Neural progenitor cell (in vitro differentiated cells): ENCODE results near the gene KIF2A. TPM values are rescaled to one million over a fixed set of nuclear protein-coding genes. Genes with fewer than 3 reads are reported as not detected.

ENCODE experiments used
- DNase-seq: peaks from one replicate; pipeline ENCODE4 v3.0.0-alpha.2; 2016; ENCODE audit warnings: low spot score
- H2AFZ ChIP-seq: fragments of 200-600 bp; sonication (generic); replicated peaks from 2 replicates; pipeline ENCODE4 v1.6.1; 2016; ENCODE audit warnings: antibody characterized with exemption
- H3F3A ChIP-seq: fragments of 200-600 bp; sonication (generic); 2 replicates; pipeline ENCODE4 v1.6.1; 2016; ENCODE audit warnings: antibody characterized with exemption, low read depth
- H3K27ac ChIP-seq: fragments of 200-600 bp; sonication (generic); 2 replicates; pipeline ENCODE4 v1.5.1; 2016; ENCODE audit warnings: mild to moderate bottlenecking
- H3K27me3 ChIP-seq: fragments of 200-600 bp; sonication (generic); 2 replicates; pipeline ENCODE4 v1.6.1; 2016; ENCODE audit warnings: mild to moderate bottlenecking, moderate library complexity
- H3K36me3 ChIP-seq: fragments of 200-600 bp; sonication (generic); 2 replicates; pipeline ENCODE4 v1.5.1; 2016
- H3K4me1 ChIP-seq: fragments of 200-600 bp; sonication (generic); 2 replicates; pipeline ENCODE4 v1.6.1; 2016; ENCODE audit warnings: mixed run types
- H3K4me2 ChIP-seq: fragments of 200-600 bp; sonication (generic); 2 replicates; pipeline ENCODE4 v1.6.1; 2016
- H3K4me3 ChIP-seq: fragments of 200-600 bp; sonication (generic); 2 replicates; pipeline ENCODE4 v1.5.1; 2016
- H3K79me2 ChIP-seq: fragments of 200-600 bp; sonication (generic); 2 replicates; pipeline ENCODE4 v1.6.1; 2016; ENCODE audit warnings: low read depth
- H3K9ac ChIP-seq: fragments of 200-600 bp; sonication (generic); 2 replicates; pipeline ENCODE4 v1.6.1; 2016
- H3K9me3 ChIP-seq: fragments of 200-600 bp; sonication (generic); 2 replicates; pipeline ENCODE4 v1.5.1; 2016; ENCODE audit warnings: low read depth
- H4K20me1 ChIP-seq: fragments of 200-600 bp; sonication (generic); 2 replicates; pipeline ENCODE4 v1.6.1; 2016; ENCODE audit warnings: low read depth
- H3K27ac Mint-ChIP-seq: 3 replicates; pipeline ENCODE4 v1.8.0; 2021; ENCODE audit warnings: mixed read lengths
- H3K27me3 Mint-ChIP-seq: 2 replicates; pipeline ENCODE4 v1.8.0; 2022; ENCODE audit warnings: low read depth, mild to moderate bottlenecking, inconsistent platforms, moderate library complexity, mixed read lengths; ENCODE audit not compliant: insufficient read depth
- H3K36me3 Mint-ChIP-seq: 3 replicates; pipeline ENCODE4 v1.8.0; 2021; ENCODE audit warnings: mixed read lengths
- H3K4me1 Mint-ChIP-seq: 3 replicates; pipeline ENCODE4 v1.8.0; 2021; ENCODE audit warnings: mixed read lengths
- H3K4me3 Mint-ChIP-seq: 3 replicates; pipeline ENCODE4 v1.8.0; 2021; ENCODE audit warnings: mild to moderate bottlenecking, moderate library complexity, mixed read lengths
- H3K9me3 Mint-ChIP-seq: 3 replicates; pipeline ENCODE4 v1.8.0; 2020; ENCODE audit warnings: mixed read lengths
- EZH2 ChIP-seq: fragments of 200-600 bp; sonication (generic); IDR thresholded peaks from 2 replicates; pipeline ENCODE4 v1.6.1; 2017; ENCODE audit warnings: antibody characterized with exemption, mild to moderate bottlenecking, moderate library complexity
- EZH2phosphoT487 ChIP-seq: fragments of 200-600 bp; sonication (generic); IDR thresholded peaks from 2 replicates; pipeline ENCODE4 v1.6.1; 2017; ENCODE audit warnings: antibody characterized with exemption
- total RNA-seq: library from RNA; depleted of rRNA; stranded (reverse); fragments of >200 nt; gene quantifications from 2 replicates; pipeline ENCODE4 v1.2.3, GENCODE V29; 2015; ENCODE audit warnings: low replicate concordance
- TF ChIP-seq, protein P1 (sequence below): fragments of 200-600 bp; sonication (generic); IDR thresholded peaks from 2 replicates; pipeline ENCODE4 v1.5.1; 2017; ENCODE audit warnings: antibody characterized with exemption, mild to moderate bottlenecking

KIF2A gene
- total RNA-seq: 78.8 and 114 TPM in 2 replicates

- peak within 1 kb of the TSS; percentile 93 for H3K27ac ChIP-seq
- H3K36me3 ChIP-seq: no peaks in the 10 kb centered on the region
- peaks cover 4% of the 10 kb centered on the region for H3K27me3 Mint-ChIP-seq
Measured at GRCh38 chr5:62305715-62306322, at the start of gene KIF2A. TSS of gene KIF2A (plus strand) at chr5:62306206. CDS start at chr5:62306473, 267 bp downstream.

DNA sequence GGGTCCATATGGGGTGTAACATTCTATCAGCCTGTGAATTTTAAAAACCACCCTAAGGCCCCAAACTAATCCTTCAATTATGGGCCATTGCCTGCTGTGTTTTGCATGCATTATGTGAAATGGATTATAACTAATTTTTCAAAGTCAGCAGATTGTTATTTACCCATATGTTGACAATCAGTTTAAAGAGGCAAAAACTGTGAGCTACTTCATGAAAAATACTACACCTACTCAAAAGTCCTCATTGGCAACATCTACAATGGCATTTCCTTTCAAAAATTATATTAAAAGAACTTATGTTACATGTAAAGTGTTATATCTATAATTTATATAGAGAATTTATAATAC lies 49.0 kb upstream of the KIF2A start:
- Histone ChIP-seq H3K79me2 (no peaks in the 10 kb centered on the region), H3K9me3 (no peaks in the 10 kb centered on the region), H3K9ac (no peak overlapping the region), H3K36me3 (no peaks in the 10 kb centered on the region), H3K4me1 (peaks cover 10% of the 10 kb centered on the region), H3F3A (no peaks in the 10 kb centered on the region), H3K4me3 (no peak overlapping the region), H2AFZ (peak overlapping the region; percentile 92), H3K27me3 (no peaks in the 10 kb centered on the region), H3K27ac (no peak overlapping the region), H4K20me1 (no peaks in the 10 kb centered on the region), H3K4me2 (no peak overlapping the region)
- no peak for DNase-seq
- H3K4me3 Mint-ChIP-seq: no peak overlapping the region
- peaks cover 16% of the 10 kb centered on the region for H3K4me1 Mint-ChIP-seq
- H3K27me3 Mint-ChIP-seq: peaks cover 3% of the 10 kb centered on the region
- no peak overlapping the region for H3K27ac Mint-ChIP-seq
- H3K9me3 Mint-ChIP-seq: no peaks in the 10 kb centered on the region
- TF ChIP-seq EZH2: no peak
- TF ChIP-seq, protein P1, sequence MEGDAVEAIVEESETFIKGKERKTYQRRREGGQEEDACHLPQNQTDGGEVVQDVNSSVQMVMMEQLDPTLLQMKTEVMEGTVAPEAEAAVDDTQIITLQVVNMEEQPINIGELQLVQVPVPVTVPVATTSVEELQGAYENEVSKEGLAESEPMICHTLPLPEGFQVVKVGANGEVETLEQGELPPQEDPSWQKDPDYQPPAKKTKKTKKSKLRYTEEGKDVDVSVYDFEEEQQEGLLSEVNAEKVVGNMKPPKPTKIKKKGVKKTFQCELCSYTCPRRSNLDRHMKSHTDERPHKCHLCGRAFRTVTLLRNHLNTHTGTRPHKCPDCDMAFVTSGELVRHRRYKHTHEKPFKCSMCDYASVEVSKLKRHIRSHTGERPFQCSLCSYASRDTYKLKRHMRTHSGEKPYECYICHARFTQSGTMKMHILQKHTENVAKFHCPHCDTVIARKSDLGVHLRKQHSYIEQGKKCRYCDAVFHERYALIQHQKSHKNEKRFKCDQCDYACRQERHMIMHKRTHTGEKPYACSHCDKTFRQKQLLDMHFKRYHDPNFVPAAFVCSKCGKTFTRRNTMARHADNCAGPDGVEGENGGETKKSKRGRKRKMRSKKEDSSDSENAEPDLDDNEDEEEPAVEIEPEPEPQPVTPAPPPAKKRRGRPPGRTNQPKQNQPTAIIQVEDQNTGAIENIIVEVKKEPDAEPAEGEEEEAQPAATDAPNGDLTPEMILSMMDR: no peak
- H3K36me3 Mint-ChIP-seq: no peaks in the 10 kb centered on the region

More at GRCh38 chr5:62305715-62306322, at the start of gene KIF2A:
- Histone ChIP-seq H3K4me1 (peaks cover 14% of the 10 kb centered on the region), H2AFZ (peak within 1 kb of the TSS; percentile 98), H3K4me3 (peak within 1 kb of the TSS; percentile 95), H4K20me1 (peaks cover 40% of the 10 kb centered on the region), H3K4me2 (peak within 1 kb of the TSS; percentile 97), H3K79me2 (peaks cover 46% of the 10 kb centered on the region), H3K27me3 (no peaks in the 10 kb centered on the region), H3K9ac (peak within 1 kb of the TSS; percentile 82), H3K9me3 (no peaks in the 10 kb centered on the region), H3F3A (peaks cover 9% of the 10 kb centered on the region)
- Mint-ChIP-seq H3K4me1 (peaks cover 27% of the 10 kb centered on the region), H3K4me3 (peak within 1 kb of the TSS; percentile 99), H3K36me3 (peaks cover 8% of the 10 kb centered on the region), H3K9me3 (no peaks in the 10 kb centered on the region), H3K27ac (peak within 1 kb of the TSS; percentile 99)
- peak; percentile 14 for TF ChIP-seq EZH2phosphoT487
- TF ChIP-seq EZH2: no peak
- TF ChIP-seq, protein P1: no peak
- peak; percentile 98 for DNase-seq

- no peaks in the 10 kb centered on the region for H3K36me3 Mint-ChIP-seq
- H3K27me3 Mint-ChIP-seq: peaks cover 2% of the 10 kb centered on the region
- H3K9me3 Mint-ChIP-seq: no peaks in the 10 kb centered on the region
- DNase-seq: no peak
- H3K4me3 Mint-ChIP-seq: no peak overlapping the region
- Histone ChIP-seq H3K27me3 (no peaks in the 10 kb centered on the region), H3K4me1 (peaks cover 10% of the 10 kb centered on the region), H3F3A (no peaks in the 10 kb centered on the region), H3K9me3 (no peaks in the 10 kb centered on the region), H2AFZ (no peak overlapping the region), H3K9ac (no peak overlapping the region), H3K36me3 (no peaks in the 10 kb centered on the region), H3K79me2 (no peaks in the 10 kb centered on the region), H3K4me2 (no peak overlapping the region), H4K20me1 (no peaks in the 10 kb centered on the region), H3K4me3 (no peak overlapping the region), H3K27ac (no peak overlapping the region)
- peaks cover 16% of the 10 kb centered on the region for H3K4me1 Mint-ChIP-seq
- no peak for TF ChIP-seq EZH2
- TF ChIP-seq EZH2phosphoT487: no peak
- TF ChIP-seq, protein P1: no peak
- no peak overlapping the region for H3K27ac Mint-ChIP-seq
Measured at GRCh38 chr5:62258654-62259053, 47.4 kb upstream of the KIF2A start.
